Measurements from ENCODE around the gene CIPC. TPM values are rescaled to one million over a fixed set of nuclear protein-coding genes. Genes with fewer than 3 reads are reported as not detected.

The CIPC gene
- total RNA-seq, 1 donor = 23.7 TPM

DNA sequence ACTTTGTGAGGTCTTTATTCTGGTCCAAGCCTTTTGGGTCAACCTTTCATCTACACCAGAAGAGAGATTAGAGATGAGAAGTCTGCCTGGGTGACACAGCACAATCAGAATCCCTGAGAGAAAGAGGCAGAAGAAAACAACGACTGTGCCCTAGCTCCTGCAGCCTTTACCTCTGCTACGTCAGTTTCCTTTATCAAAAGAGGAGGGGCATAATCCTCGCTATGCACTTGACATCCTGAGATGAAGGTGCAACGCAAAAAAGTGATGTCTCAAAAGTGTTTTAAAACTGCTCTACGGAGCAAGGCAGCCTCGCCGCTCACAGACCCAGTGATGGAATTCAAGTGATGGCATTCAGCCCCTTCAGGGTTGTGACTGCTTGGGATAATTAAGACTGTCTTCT lies 21.8 kb downstream of the CIPC start:
- TF ChIP-seq, protein P1, sequence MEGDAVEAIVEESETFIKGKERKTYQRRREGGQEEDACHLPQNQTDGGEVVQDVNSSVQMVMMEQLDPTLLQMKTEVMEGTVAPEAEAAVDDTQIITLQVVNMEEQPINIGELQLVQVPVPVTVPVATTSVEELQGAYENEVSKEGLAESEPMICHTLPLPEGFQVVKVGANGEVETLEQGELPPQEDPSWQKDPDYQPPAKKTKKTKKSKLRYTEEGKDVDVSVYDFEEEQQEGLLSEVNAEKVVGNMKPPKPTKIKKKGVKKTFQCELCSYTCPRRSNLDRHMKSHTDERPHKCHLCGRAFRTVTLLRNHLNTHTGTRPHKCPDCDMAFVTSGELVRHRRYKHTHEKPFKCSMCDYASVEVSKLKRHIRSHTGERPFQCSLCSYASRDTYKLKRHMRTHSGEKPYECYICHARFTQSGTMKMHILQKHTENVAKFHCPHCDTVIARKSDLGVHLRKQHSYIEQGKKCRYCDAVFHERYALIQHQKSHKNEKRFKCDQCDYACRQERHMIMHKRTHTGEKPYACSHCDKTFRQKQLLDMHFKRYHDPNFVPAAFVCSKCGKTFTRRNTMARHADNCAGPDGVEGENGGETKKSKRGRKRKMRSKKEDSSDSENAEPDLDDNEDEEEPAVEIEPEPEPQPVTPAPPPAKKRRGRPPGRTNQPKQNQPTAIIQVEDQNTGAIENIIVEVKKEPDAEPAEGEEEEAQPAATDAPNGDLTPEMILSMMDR (IDR thresholded peaks at IDR 0.05; ENCODE audit: insufficient read depth, low read depth, low read length) = no peak
- no peak overlapping the region for H3K4me3 ChIP-seq (ENCODE audit: low read depth, low read length)
- no peak for DNase-seq (ENCODE audit: low read depth)

DNA sequence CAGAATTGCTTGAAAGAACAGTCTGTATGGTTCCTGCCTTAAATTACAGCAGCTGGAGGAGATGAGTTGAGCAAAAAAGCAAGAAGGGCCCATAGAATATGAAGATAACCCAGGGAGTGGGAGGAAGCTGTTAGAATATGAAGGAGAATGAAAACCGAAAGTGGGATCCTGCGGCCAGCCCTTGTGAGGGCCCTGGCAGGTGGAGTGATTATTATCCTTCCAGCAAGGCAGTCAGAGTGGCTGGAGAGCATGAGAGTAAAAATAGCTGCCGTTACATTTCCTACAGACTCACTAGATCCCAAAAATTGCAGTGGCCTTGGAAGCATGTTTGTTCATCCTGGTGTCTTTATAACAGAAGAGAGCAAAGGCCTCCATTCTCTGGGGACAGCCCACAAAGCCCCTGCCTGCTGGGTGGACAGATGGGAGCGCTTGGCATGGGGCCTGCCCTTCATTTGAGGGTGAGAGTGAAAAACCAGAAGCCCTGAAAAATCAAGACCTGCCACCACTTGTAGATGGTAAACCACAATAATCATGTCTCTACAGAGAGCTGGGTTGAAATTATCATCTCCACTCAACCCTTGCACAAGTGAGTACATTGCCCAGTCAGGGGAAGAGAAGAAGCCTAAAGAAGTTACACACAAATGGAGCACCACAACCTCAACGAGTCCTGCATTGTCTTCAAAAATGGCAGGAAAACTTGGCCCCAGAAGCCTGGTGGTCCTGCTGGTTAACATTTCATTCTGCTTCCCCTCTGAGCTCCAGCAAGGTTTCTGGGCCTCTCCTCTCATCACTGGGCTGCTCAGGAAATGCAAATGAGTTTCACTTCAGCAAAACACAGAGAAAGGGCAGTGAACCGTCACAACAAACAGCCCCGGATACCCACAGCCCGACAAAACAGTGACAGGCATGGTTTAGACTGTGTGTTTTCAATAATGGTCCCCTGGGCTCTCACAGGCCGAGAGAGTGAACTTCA lies 23.0 kb downstream of the CIPC start:
- peak; percentile 57 for DNase-seq (ENCODE audit: low read depth)
- no peak overlapping the region for H3K4me3 ChIP-seq (ENCODE audit: low read depth, low read length)
- TF ChIP-seq, protein P1 (IDR thresholded peaks at IDR 0.05; ENCODE audit: insufficient read depth, low read depth, low read length) = no peak

DNA sequence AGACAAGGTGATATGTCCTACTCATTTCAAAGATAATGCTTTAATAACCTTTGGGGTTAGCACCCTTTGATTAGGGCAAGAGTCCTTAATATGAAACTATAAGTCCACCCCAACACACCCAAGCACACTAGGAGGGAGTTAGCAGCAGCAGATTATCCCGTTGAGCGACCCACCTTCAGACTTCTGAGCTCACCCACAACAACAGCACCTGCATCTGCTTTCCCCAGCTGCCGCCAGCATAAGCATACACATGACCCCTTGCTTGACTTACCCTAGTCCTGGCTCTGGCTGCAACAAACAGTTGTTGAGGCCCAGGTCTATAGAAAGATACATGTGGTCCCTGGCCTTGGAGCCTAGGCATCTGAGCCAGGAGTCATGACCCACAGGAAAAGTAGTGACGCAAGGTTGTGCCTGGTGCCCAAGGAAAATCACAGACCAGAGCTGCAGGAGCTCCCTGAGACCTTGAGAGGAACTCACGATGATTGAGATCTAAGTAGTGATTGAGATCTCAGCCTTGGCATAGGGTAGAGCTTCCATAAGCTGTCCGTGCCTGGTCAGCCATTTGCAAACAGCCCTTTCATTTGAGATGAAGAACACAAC lies 24.6 kb downstream of the CIPC start:
- DNase-seq (ENCODE audit: low read depth) = no peak
- H3K4me3 ChIP-seq (ENCODE audit: low read depth, low read length) = no peak overlapping the region
- TF ChIP-seq, protein P1 (IDR thresholded peaks at IDR 0.05; ENCODE audit: insufficient read depth, low read depth, low read length) = no peak

DNA sequence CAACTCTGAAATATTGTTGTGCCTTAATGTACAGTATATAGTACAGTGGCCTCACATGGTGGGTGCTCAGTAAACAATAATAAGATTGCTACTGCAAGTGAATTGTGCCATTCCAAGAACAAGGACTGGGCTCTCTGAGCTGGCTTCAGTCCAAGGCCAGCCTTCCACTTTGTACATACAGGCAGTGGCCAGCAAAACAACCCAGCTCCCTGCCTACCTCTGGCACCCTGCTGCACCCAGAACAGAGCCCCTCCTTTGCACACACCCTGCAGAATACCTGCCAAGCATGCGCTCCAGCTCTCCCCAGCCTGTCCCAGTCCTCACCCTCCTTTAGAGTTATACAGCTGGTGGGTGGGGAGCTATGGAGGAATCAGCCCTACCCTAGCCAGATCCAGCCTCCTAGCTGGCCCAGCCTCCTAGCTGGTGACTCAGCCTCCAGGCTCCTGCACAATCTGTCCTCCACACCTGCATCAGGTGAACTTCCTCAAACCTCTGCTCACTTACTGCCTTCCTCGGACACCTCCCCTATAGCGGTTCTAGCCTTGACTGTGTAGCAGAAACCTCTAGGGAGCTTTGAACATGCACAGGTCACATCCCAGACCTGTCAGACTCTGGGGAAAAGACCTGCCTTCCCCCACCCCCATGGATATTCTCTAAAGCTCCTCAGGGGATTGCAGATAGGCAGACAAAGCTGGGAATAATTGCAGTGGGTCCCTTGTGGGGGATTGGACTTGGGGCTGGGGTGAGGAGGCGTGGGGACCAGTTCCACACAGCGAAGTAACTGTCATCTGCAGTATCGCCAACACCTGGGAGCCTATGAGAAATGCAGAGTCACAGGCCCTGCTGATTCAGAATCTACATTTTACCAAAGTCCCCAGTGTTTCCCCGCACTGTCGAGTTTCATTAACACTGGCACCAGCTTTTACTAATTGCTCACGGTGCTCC lies 25.6 kb downstream of the CIPC start:
- no peak for DNase-seq (ENCODE audit: low read depth)
- TF ChIP-seq, protein P1 (IDR thresholded peaks at IDR 0.05; ENCODE audit: insufficient read depth, low read depth, low read length) = no peak
- H3K4me3 ChIP-seq (ENCODE audit: low read depth, low read length) = no peak overlapping the region

DNA sequence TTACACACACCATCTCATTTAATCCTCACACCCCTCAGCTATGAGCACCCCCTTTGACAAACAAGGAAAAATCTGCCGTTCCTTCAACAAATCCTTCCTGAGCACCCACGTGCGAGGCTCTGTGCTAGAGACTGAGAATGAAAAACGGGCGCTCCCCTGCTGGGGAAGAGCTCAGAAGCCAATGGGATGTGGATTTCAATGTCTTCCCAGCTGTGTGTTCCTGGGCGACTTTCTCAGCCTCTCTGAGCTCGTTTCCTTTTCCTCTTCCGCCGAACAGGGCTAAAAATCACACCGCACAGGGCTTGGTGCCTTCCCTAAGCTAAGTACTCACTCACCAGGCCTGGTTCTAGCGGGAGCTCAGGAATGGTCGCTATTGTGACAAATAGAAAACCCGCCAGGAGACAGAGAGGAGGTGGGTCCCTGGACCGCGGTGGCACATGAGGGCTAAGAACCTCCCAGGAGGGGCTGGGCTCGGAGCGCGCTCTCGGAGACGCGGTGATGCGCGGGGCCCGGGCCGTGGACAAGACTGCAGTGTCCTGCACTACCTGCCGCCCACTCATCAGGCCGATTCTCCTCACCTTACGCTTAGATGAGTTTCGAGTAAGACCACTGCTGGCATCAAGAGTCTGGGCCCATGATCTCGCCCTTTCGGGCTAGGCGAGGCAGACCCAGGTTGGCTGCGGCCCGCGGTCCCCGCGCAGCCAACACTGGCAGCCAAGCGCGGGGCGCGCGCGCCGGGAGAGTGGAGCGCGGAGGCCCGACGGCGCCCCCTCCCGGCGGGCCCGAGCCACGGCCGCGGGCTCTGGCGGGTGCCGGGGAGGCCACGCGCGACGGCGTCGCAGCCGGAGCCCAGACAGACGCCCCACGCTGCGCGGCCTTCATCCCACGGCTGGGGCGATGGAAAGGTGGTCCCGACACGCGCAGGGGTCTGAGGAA lies 26.6 kb downstream of the CIPC start:
- peak; percentile 36 for DNase-seq (ENCODE audit: low read depth)

More for the DNA sequence above, 26.6 kb downstream of the CIPC start:
- TF ChIP-seq, protein P1 (IDR thresholded peaks at IDR 0.05; ENCODE audit: insufficient read depth, low read depth, low read length) = no peak
- peak overlapping the region; percentile 58 for H3K4me3 ChIP-seq (ENCODE audit: low read depth, low read length)
